A549 (cell line): ENCODE data around the gene FUCA2.

Experiments
- CBX8 ChIP-seq: fragments of 200-600 bp; sonication (generic); IDR thresholded peaks from 2 replicates; pipeline ENCODE4 v1.6.1; 2016
- CTCF ChIP-seq: fragments of >200 bp; sonication (Bioruptor Twin); formaldehyde crosslinking; IDR thresholded peaks from 3 replicates; pipeline ENCODE4 v1.5.1; 2016
- ELK1 ChIP-seq: fragments of 150-350 bp; IDR thresholded peaks from 2 replicates; pipeline ENCODE4 v1.6.1; 2014; ENCODE audit warnings: low read depth, mild to moderate bottlenecking, low read length
- EP300 ChIP-seq, 2 experiments: fragments of >200 bp; sonication (Bioruptor Twin); formaldehyde crosslinking; IDR thresholded peaks; 2 replicates in 1 of 2; 3 replicates in 1 of 2; pipeline ENCODE4 v1.6.1; 2016 to 2017
- ESRRA ChIP-seq: fragments of 150-350 bp; IDR thresholded peaks from 2 replicates; pipeline ENCODE4 v1.6.1; 2014; ENCODE audit warnings: mild to moderate bottlenecking, low read length, borderline replicate concordance
- JUN ChIP-seq, 2 experiments: fragments of >200 bp; sonication (Bioruptor Twin); formaldehyde crosslinking; IDR thresholded peaks; 2 replicates in 1 of 2; 3 replicates in 1 of 2; pipeline ENCODE4 v1.6.1; 2016 to 2017
- JUNB ChIP-seq: fragments of >200 bp; sonication (Bioruptor Twin); formaldehyde crosslinking; IDR thresholded peaks from 2 replicates; pipeline ENCODE4 v1.6.1; 2016
- KDM1A ChIP-seq: fragments of 200-600 bp; sonication (generic); IDR thresholded peaks from 2 replicates; pipeline ENCODE4 v1.6.1; 2016; ENCODE audit warnings: low read depth, mild to moderate bottlenecking
- MAZ ChIP-seq: fragments of 150-350 bp; IDR thresholded peaks from 2 replicates; pipeline ENCODE4 v1.6.1; 2014; ENCODE audit warnings: antibody characterized with exemption, low read depth, low read length, borderline replicate concordance
- NR3C1 ChIP-seq: fragments of >200 bp; sonication (Bioruptor Twin); formaldehyde crosslinking; IDR thresholded peaks from 3 replicates; pipeline ENCODE4 v1.6.1; 2017
- POLR2A ChIP-seq: IDR thresholded peaks from 2 replicates; pipeline ENCODE4 v1.6.1; 2012; ENCODE audit warnings: mild to moderate bottlenecking, low read length
- POLR2AphosphoS2 ChIP-seq: conservative IDR thresholded peaks from 2 replicates; pipeline ENCODE4 v1.6.1; 2012; ENCODE audit warnings: low read length, improper control_type of control experiment, inconsistent platforms

- TF ChIP-seq ESRRA (no peak), ELK1 (no peak), CTCF (no peak), EP300 (IDR thresholded peaks at IDR 0.05) (no peak), MAZ (no peak), NR3C1 (no peak), JUN (IDR thresholded peaks at IDR 0.05) (no peak), JUNB (no peak), POLR2A (no peak), CBX8 (no peak), POLR2AphosphoS2 (no peak), KDM1A (no peak)
Observed at GRCh38 chr6:143539734-143540133, 28.2 kb upstream of the FUCA2 start.
